A673 (cell line): ENCODE data around the gene MYO1E. TPM values are rescaled to one million over a fixed set of nuclear protein-coding genes. Genes with fewer than 3 reads are reported as not detected.

Experiments
- BruUV-seq: library from RNA; stranded (reverse); fragments of 400-500 nt; replicated peaks from 2 replicates; lab custom pipeline; 2021; lab: Mats Ljungman, UMichigan
- CTCF ChIA-PET: fragments of 300-600 bp; sonication (Branson Sonifier 250); formaldehyde crosslinking; loops from one replicate; lab custom pipeline; 2022; ENCODE audit warnings: antibody characterized with exemption; lab: Charles Lee
- POLR2A ChIA-PET: fragments of 300-600 bp; sonication (Branson Sonifier 250); formaldehyde crosslinking; loops from one replicate; lab custom pipeline; 2022; ENCODE audit warnings: antibody characterized with exemption; ENCODE audit not compliant: low non-redundant PET; lab: Charles Lee
- DNase-seq: peaks from one replicate; pipeline ENCODE4 v3.0.0-alpha.2; 2015; ENCODE audit warnings: low spot score
- H3K27ac ChIP-seq: fragments of 200-600 bp; sonication (generic); 2 replicates; pipeline ENCODE4 v1.5.1; 2016; ENCODE audit warnings: mixed run types, low read depth, mild to moderate bottlenecking, mixed read lengths, antibody characterized with exemption, low read length; ENCODE audit not compliant: poor library complexity, severe bottlenecking
- H3K27me3 ChIP-seq: fragments of 200-600 bp; sonication (generic); replicated peaks from 2 replicates; pipeline ENCODE4 v1.6.1; 2017; ENCODE audit warnings: mixed run types, low read depth, mild to moderate bottlenecking, mixed read lengths, antibody characterized with exemption, low read length; ENCODE audit not compliant: insufficient read depth, poor library complexity
- H3K36me3 ChIP-seq: fragments of 200-600 bp; sonication (generic); 2 replicates; pipeline ENCODE4 v1.6.1; 2016; ENCODE audit warnings: mixed run types, mild to moderate bottlenecking, mixed read lengths, antibody characterized with exemption, low read length; ENCODE audit not compliant: insufficient read depth, poor library complexity, severe bottlenecking
- H3K4me1 ChIP-seq: fragments of 200-600 bp; sonication (generic); 2 replicates; pipeline ENCODE4 v1.6.1; 2017; ENCODE audit warnings: mixed run types, mild to moderate bottlenecking, mixed read lengths, antibody characterized with exemption, low read length; ENCODE audit not compliant: insufficient read depth, poor library complexity, severe bottlenecking
- H3K4me3 ChIP-seq: fragments of 200-600 bp; sonication (generic); 2 replicates; pipeline ENCODE4 v1.5.1; 2016; ENCODE audit warnings: low read depth, mixed run types, mild to moderate bottlenecking, mixed read lengths, low read length; ENCODE audit not compliant: poor library complexity, severe bottlenecking
- H3K9me3 ChIP-seq: fragments of 200-600 bp; sonication (generic); 2 replicates; pipeline ENCODE4 v1.6.1; 2016; ENCODE audit warnings: mixed run types, low read depth, mild to moderate bottlenecking, mixed read lengths, antibody characterized with exemption, low read length; ENCODE audit not compliant: poor library complexity, severe bottlenecking
- CTCF ChIP-seq: fragments of 300-800, 200-600 bp; sonication (generic); conservative IDR thresholded peaks from 2 replicates; pipeline ENCODE4 v1.5.1; 2017; ENCODE audit warnings: low read depth, mild to moderate bottlenecking, antibody characterized with exemption, low read length, moderate library complexity, mixed read lengths
- EZH2 ChIP-seq: fragments of 200-600 bp; sonication (generic); IDR thresholded peaks from 2 replicates; pipeline ENCODE4 v1.6.1; 2017; ENCODE audit warnings: borderline replicate concordance, low read depth, mild to moderate bottlenecking, mixed read lengths, antibody characterized with exemption, low read length; ENCODE audit not compliant: poor library complexity, severe bottlenecking
- intact Hi-C: fragments of 100-400 bp; cut with micrococcal nuclease; formaldehyde crosslinking; loops from one replicate; pipeline ENCODE4 v1.10.0; 2022; ENCODE audit not compliant: unreplicated experiment
- total RNA-seq: library from RNA; stranded (reverse); gene quantifications from 2 replicates; pipeline ENCODE4 v1.2.3, GENCODE V29; 2021

The MYO1E gene
- total RNA-seq, 1 experiment from 2014 or later: 7.9 TPM

GRCh38 chr15:59334076-59334415 lies 38.6 kb downstream of the MYO1E start:
- Histone ChIP-seq H3K4me1 (no peaks in the 10 kb centered on the region), H3K27me3 (no peaks in the 10 kb centered on the region), H3K4me3 (no peak overlapping the region), H3K36me3 (no peaks in the 10 kb centered on the region), H3K9me3 (no peaks in the 10 kb centered on the region), H3K27ac (no peak overlapping the region)
- no peak for DNase-seq
- no peak for TF ChIP-seq EZH2
- no peak for TF ChIP-seq CTCF
- intact Hi-C loops: no loop called here
- BruUV-seq: no TSS peak
- POLR2A ChIA-PET: interaction anchor here (0.6 kb wide), 1 partner anchor 9 kb away, joined by 8 read pairs; no protein-coding TSS in a partner anchor
- CTCF ChIA-PET: no interaction called here

GRCh38 chr15:59333401-59334075 lies 39.1 kb downstream of the MYO1E start:
- no peak for TF ChIP-seq CTCF
- no peak overlapping the region for H3K27ac ChIP-seq
- no peak overlapping the region for H3K4me3 ChIP-seq
- ChIA-PET POLR2A (no interaction called here), CTCF (no interaction called here)
- intact Hi-C loops: no loop called here
- no TSS peak for BruUV-seq
- no peak for DNase-seq
- H3K9me3 ChIP-seq: no peaks in the 10 kb centered on the region
- H3K4me1 ChIP-seq: no peaks in the 10 kb centered on the region
- no peaks in the 10 kb centered on the region for H3K36me3 ChIP-seq
- no peaks in the 10 kb centered on the region for H3K27me3 ChIP-seq

- BruUV-seq: no TSS peak
- no peaks in the 10 kb centered on the region for H3K27me3 ChIP-seq
- intact Hi-C loops: no loop called here
- DNase-seq: no peak
- H3K4me1 ChIP-seq: no peaks in the 10 kb centered on the region
- H3K36me3 ChIP-seq: no peaks in the 10 kb centered on the region
- no peak overlapping the region for H3K4me3 ChIP-seq
- H3K27ac ChIP-seq: no peak overlapping the region
- POLR2A ChIA-PET: no interaction called here
- CTCF ChIA-PET: no interaction called here
- no peaks in the 10 kb centered on the region for H3K9me3 ChIP-seq
- TF ChIP-seq EZH2 (no peak), CTCF (no peak)
These were observed 40.7 kb downstream of the MYO1E start for GRCh38 chr15:59332009-59332408.
